GM19043 (cell line): ENCODE data around the gene AVPR1A.
"Not testable (repeated sequence)": the region's sequence is repeated elsewhere in the genome, so short reads cannot be mapped to it uniquely, and the experiment has no call there.

ENCODE experiments used
- ATAC-seq: cut with Tn5 transposase; IDR thresholded peaks from one replicate; pipeline ENCODE4 v1.9.1; 2021; ENCODE audit warnings: low read depth; ENCODE audit not compliant: unreplicated experiment

AVPR1A gene

DNA sequence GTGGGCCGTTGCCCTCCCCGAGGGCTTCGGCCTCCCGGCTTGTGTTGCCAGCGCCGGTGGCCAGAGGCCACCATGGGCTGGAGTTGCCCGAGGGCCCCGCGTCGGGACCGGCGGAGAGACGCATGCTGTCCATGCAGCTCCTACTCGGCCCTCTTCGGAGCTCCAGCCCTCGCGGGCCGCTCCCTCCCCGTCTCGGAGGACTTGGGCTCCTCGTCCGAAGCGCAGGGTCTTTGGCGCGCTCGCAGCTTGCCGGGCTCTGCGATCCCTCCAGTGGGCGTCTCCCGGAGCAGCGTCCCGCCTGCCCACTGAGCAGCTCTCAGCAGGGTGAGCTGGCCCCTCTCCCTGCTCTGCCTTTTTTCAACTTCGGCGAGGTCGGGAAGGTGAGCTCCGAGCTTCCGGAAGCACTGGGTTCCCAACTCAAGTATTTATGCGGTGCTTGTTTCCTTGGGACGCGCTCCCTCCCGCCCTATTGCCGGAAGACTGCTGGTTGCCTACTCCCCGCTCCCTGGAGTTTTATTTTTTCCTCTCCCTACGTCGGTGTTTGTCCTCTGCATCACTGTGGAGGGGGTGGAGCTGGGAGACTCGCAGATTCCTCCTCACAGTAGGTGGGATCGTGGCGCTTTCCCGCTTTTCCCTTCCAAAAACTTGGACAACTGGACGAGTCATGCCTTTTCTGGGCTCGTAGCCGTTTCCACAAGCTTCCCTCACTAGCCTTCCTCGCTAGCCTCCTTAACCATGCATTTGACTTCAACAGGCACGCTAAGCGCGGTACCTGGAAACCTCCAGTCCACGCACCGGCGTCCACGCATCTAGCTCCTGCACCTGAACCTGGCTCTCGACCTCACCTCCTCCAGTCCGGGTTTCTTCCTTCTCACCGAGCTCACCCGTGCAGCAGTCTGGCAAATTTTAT is at the start of gene AVPR1A:
TSS of gene AVPR1A (minus strand) at position 489 of the 910 bp plus-strand sequence. CDS start at position 124, 365 bp downstream.
- ATAC-seq = no peak

- no peak for ATAC-seq
These were observed 45.2 kb upstream of the AVPR1A start for GRCh38 chr12:63196168-63196567.

DNA sequence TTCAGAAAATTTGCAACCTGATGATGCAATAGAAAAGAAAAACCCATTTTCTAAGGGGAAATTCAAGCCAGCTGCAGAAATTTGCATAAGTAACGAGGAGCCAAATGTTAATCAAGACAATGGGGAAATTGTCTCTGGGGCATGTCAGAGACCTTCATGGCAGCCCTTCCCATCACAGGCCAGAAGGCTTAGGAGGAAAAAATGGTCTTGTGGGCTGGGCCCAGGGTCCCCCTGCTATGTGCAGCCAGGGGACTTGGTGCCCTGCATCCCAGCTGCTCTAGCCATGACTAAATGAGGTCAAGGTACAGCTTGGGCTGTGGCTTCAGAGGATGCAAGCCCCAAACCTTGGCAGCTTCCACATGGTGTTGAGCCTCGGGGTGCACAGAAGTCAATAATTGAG is 28.2 kb upstream of the AVPR1A start:
- ATAC-seq = no peak

DNA sequence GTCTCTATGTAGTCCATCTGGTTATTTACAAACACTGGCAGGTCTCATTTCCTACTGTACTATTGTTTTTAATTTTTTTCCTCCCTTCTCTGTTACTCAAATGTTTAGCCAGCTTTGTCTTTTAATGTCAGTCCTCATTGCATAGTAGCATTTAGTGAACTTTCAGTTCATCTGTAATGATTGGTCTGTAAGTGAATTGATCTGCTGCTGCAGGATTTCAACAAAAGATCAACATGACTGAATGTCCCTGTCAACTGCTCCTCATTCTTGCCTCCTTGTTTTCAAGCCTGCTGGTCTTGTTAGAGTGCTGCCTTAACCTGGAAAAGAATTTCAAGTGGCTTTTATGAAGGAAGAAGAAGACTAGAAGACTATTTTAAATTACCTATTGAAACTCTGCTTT is 19.3 kb upstream of the AVPR1A start:
- ATAC-seq = no peak

GRCh38 chr12:63167741-63168140 is 16.7 kb upstream of the AVPR1A start:
- not testable (repeated sequence) for ATAC-seq

GRCh38 chr12:63164911-63165310 is 13.9 kb upstream of the AVPR1A start:
- no peak for ATAC-seq

DNA sequence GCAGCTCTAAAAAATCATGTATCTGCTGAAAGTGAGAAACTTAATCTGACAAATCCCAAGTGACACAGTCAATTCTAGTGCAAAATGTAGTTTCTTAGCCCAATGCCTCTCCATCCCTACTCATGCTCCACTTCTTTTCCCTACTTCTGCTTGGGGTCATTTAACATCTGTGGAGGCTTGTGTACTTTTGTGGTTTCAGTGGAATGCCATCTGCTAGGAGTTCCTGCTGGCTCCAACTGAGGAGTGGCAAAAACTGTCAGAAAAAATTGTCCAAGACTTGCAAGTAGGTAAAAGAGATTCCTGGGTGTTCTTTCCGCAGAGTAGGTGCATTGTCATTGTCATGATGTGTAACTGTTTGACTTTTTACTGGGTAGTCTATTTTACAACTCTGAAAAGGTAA is 12.5 kb upstream of the AVPR1A start:
- ATAC-seq = no peak

GRCh38 chr12:63155375-63155774 is 4.4 kb upstream of the AVPR1A start:
- no peak for ATAC-seq

DNA sequence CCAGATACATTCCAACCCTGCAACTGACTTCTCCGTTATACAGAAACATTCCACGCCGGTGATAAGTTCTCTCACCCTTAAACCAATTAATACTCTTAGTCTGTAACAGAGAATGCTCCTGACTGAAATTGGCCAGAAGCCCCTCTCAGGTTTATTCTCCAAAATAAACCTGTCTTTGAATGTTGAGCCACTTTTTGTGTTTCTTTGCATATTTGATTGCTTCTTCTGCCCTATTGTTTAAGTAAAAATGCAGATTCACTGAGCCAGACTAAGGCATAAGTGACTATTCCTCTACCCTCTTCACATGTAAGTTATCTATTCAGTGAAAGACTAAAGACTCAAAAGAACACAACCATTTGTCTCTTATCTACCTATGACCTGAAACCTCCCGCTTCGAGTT is 3.6 kb upstream of the AVPR1A start:
- ATAC-seq = no peak

DNA sequence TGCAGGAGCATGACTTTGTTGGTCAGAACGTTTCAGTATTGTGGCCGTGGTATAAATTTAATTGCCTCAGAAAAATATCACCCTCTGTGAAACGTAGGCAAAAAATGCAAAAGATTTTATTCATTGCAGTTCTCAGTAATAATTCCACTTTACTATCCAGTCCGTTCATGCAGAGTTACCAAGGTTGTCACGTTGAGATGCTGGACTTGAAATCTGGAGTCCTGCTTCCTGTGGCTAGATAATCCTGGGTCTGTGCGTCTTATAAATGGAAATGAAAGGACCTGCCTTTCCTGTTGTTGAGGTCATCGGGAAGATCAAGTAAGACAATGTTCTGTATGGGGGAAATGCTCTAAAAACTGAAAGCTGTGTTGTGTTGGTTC is 1.3 kb upstream of the AVPR1A start:
- no peak for ATAC-seq

- ATAC-seq = peak; percentile 61
These were observed 771 bp upstream of the AVPR1A start for GRCh38 chr12:63151623-63152320.

DNA sequence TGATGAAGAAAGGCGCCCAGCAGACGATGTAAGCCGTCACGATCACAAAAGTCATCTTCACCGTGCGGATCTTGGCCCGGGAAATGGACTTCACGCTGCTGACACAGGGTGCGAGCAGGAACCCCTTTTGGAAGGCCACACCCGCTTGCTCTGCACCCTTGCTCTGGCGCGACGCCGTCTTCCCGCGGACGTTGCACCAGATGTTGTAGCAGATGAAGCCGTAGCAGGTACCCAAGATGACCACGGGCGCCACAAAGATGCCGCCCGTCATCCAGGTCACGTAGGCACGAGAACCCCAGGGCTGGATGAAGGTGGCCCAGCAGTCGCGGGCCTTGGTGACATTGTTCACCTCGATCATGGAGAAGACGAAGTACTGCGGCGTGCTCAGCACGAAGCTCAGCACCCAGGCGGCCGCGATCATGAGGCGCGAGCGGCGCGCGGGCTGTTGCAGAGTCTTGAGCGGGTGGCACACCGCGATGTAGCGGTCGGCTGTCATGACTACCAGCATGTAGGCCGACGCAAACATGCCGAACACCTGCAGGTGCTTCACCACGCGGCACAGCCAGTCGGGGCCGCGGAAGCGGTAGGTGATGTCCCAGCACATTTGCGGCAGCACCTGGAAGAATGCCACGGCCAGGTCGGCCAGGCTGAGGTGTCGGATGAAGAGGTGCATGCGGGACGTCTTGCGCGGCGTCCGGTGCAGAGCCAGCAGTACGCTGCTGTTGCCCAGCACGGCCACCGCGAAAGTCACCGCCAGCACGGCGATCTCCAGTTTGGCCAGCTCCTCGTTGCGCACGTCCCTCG is 890 bp downstream of the AVPR1A start:
- ATAC-seq = no peak

DNA sequence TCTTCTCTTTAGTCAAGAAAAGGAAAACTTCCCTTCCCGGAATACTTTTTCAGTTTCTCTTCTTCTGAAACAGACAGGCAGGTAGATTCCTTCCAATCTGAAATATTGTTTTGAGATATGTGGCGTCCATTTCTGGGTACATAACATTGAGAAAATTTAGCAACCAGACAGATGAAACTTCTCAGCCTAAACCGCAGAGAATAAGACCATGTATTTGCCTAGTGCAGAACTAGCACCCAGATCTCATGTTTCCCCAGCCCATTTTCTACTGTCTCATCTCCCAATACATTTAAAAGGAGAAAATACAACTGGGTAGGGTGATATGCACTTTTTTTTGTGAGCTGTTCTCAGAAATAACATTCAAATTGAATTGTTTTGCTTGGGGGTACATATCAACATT is 6.4 kb downstream of the AVPR1A start:
- ATAC-seq = no peak

DNA sequence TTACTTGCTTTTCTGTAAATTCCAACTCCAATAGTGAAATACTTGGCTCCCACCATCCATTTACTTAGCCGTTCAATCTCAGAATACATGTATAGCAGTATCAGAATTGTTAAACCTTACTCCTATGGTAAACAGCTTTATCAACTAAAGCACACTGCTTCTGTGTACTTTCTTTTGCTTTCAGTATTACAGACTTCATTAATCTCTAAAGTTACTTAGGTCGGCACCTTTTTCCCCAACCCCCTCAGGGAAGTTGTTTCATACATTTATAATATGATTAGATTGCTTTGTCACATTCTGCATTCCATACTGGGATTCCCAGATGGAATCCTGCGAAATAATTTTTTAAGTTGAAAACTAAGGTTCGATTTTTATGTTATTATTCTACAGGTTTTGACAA is 12.5 kb downstream of the AVPR1A start:
- ATAC-seq = no peak

DNA sequence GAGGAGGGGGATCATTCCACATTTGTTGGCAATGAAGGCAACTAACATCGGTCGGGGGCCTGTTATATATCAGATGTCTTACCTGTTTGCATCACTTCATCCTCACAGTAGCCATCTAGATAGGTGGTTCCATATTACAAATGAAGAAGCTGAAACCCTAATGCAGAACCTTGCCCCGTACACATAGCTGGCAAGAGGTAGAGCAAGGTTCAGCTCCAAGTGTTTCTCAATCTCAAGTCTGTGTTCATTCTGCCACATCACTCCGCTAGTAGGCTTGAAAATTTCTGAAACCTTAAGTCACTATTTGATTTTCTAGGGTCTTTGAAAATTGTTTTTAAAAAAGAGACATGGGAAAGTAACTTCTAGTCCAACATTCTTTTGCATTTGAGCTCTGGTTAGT is 17.0 kb downstream of the AVPR1A start:
- ATAC-seq = no peak

- ATAC-seq = no peak
These were observed 18.8 kb downstream of the AVPR1A start for GRCh38 chr12:63132201-63132600.

GRCh38 chr12:63129927-63130326 is 21.1 kb downstream of the AVPR1A start:
- no peak for ATAC-seq

DNA sequence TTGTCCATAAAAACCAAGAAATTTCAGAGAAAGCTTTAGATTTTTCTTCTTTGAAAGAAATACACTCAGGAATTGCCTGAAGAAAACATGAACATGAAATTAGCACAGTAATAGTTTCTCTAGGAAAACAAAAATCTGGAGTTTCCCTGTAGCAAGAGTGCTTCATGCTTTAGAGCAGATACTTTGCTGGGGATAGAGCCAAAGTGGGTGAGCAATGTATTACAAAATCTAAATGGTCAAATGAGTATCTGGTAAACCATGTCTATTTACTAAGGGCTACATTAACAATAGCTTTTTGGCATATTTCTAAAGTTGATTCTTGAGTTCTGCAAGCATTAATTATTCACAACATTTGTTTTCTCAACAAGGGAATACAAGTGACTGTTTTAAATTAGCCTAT is 26.2 kb downstream of the AVPR1A start:
- ATAC-seq = no peak

- peak; percentile 51 for ATAC-seq
These were observed 47.4 kb downstream of the AVPR1A start for GRCh38 chr12:63103494-63104131.

DNA sequence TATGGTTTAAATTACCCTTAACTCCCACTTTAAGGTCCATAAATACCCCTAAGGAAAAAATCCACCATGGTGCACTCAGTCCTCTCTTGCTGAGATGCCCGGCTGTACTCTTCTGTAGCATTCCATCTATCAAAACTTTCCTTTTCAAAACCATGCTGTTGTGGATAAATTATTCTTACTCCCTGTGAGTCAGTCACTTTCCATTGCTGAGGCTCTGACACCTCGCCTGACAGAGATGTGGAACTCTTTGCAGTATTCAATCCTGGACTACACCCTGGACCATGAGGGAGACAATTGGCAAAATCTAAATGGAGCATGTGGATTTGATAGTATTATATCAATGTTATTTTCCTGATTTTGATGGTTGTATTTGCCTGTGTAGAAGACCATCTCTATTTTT is 49.1 kb downstream of the AVPR1A start:
- ATAC-seq = no peak

DNA sequence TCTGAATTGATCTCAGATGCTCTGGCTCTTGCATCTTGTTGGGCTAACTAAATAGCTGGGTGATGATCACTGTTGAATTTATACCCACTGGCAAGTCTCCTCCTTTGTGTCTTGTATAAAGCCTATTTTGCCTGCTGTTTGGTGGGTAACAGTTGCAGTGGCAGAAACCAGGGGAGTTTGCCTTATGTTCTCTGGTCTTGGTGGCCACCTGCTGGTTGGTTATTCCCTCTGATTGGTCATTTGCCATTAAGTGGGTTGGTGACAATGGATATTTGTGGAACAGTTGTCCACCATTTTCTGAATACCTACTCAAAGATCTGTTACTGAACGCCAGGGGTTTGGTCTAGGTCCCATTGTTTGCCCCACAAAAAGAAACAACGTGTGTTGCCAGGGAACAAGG is 52.1 kb downstream of the AVPR1A start:
- no peak for ATAC-seq
